NCI-H748 treated with DMSO at 0.1 percent for 48 hours (cell line): ENCODE results near the gene THBS3.
A peak's percentile ranks its signal among the peaks of the same experiment; 100 is the strongest.

Source experiments
- DNase-seq: peaks from one replicate; lab custom pipeline; 2025; lab: John Stamatoyannopoulos, UW

Gene THBS3

GRCh38 chr1:155187456-155187891 is 20.2 kb downstream of the THBS3 start:
- no peak for DNase-seq

- no peak for DNase-seq
Measured at GRCh38 chr1:155186794-155187455, 20.8 kb downstream of the THBS3 start.

GRCh38 chr1:155186067-155186793 is 21.5 kb downstream of the THBS3 start:
- no peak for DNase-seq

DNA sequence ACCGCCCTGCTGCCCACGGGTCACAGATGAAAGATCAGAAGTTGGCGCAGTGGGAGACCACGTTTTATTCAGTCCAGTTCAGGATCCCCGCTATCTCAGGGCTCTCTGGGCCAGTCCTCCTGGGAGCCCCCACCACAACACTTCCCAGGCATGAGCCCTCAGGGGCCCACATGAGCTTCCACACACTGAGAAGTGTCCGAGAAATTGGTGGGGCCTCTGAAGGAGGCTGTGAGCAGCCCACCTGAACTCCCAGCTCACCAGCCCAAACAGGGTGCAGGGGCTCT is 22.0 kb downstream of the THBS3 start:
- DNase-seq: no peak

DNA sequence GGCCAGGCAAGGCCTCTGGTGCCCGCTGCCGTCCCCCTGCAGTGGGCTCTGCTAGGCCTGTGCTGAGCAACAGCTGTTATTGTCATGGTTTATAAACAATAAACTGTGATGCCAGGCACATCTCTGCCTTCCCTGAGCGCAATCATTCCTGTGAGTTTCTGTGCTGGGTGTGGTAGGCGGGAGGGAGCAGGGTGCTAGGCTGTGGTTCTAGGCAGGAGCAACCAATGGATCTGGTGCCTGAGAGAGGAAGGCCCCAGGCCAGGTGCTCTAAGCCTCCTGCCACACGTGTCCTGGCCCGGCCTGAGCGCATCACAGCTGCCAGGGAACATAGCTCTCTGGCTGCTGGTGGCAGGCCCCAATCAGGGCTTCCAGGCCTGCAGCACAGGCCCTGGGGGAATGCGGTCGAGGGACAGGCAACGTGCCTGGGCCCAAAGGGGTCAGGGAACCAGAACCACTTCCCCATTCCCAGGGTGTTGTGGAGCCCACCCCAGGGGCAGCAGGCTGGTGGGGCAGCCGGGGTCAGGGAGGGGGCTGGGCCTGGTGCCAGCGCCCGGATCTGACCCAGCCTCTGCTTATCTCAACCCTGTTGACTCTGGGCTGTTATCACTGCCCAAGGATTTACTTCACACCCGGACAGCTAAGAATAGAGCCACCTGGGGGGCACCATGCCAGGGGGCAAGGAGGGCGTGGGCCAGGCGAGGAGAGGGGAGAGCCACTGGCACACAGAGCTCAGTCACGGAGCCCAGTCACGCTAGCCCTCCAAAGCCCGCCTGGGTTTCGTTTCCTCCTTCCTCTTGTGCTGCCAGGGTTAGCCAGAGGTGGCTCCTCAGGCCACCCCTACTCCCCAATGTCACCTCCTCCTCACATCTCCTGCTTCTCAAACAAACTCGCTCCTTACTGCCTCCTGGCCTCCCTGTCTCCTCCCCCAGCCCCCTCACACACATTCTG is 22.6 kb downstream of the THBS3 start:
- no peak for DNase-seq

- DNase-seq: no peak
Measured at GRCh38 chr1:155184351-155184811, 23.3 kb downstream of the THBS3 start.

GRCh38 chr1:155183775-155184221 is 23.9 kb downstream of the THBS3 start:
- no peak for DNase-seq

- DNase-seq: no peak
Measured at GRCh38 chr1:155182052-155182550, 25.6 kb downstream of the THBS3 start.

DNA sequence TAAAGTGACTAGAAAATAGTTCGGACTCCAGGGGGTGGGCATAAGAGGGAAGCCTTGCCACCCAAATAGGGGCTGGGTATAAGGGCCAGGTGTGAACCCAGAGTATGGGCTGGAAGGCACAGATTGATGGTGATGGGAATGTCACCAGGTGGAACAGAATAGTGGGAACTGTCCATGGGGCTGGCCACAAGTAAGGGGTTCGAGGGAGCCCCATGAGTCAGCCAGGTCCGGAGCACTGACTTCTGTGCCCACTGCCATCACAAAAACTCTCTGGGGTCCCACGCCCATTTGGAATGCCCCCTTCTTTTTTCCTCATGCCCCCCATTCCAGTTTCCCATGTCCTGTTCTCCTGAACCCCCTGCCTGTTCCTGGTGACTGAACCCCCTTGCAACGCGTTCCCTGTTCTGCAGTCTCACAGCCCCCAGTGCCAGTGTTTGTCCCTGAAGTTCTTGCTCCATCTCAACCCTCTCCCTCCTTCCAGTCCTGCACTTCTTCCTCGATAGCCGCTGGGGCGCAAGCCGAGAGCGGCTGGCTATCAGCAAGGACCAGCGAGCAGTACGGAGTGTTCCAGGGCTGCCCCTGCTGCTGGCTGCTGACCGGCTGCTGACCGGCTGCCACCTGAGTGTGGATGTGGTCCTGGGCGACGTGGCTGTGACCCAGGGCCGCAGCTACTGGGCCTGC is 26.2 kb downstream of the THBS3 start:
- DNase-seq: no peak

GRCh38 chr1:155179112-155180031 is 28.3 kb downstream of the THBS3 start:
- no peak for DNase-seq

GRCh38 chr1:155178441-155179111 is 29.1 kb downstream of the THBS3 start:
- DNase-seq: no peak

- DNase-seq: no peak
Measured at GRCh38 chr1:155177918-155178281, 29.8 kb downstream of the THBS3 start.

GRCh38 chr1:155177192-155177917 is 30.3 kb downstream of the THBS3 start:
- no peak for DNase-seq

- DNase-seq: peak; percentile 66
Measured at GRCh38 chr1:155176544-155177071, 31.1 kb downstream of the THBS3 start.

- no peak for DNase-seq
Measured at GRCh38 chr1:155175927-155176371, 31.7 kb downstream of the THBS3 start.

DNA sequence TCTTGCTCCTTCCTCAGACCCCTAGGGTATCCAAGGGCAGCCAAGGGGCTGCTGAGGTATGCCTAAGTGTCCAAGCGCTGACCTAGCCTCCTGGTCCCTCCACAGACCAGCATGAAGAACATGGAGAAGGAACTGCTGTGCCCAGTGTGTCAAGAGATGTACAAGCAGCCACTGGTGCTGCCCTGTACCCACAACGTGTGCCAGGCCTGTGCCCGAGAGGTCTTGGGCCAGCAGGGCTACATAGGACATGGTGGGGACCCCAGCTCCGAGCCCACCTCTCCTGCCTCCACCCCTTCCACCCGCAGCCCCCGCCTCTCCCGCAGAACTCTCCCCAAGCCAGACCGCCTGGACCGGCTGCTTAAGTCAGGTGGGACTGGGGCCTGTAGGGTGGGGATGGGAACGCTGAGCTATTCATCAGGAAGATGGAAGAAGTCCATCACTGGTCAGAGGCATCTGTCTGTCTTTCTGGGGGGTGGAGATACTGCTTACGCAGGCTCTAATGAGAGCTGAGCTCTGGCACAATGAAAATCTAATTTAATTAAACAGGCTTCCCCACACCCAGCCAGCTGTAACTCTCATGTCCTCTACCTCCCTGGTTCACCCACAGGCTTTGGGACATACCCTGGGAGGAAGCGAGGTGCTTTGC is 32.3 kb downstream of the THBS3 start:
- DNase-seq: no peak

GRCh38 chr1:155174324-155175280 is 33.1 kb downstream of the THBS3 start:
- peak; percentile 75 for DNase-seq
